ENCODE measurements around the gene P3H3.

DNA sequence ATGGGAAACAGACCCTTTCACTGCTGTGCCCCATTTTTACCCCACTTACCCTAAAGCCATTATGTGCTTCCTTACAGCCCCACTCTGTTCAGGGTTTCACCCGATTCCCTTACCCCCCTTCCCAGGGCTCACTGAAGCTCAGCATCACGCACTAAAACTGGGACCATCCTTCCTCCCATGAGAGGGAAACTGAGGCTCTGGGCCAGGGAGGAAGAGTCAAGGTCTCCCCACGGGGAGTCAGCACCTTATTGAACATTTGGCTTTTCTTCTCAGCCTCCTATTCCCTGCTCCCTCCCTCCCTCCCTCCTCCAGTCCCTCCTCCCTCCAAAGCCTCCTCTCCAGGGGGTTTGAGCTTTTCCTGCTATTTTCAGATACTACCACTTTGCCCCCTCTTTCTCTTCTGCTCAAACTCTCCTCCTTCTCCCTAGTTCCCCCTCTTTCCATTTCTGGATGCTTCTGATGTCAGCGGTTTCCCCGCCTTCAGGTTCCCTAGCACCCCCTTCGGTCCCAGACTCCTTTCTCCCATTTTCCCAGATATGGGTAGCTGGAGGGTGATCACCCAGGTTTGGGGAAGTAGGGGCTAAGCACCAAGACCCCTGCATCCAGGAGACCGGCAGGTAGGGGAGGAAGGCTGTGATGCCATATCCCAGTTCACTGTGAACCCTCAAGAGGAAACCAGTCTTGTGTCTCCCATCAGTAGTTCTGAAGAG lies 5.6 kb upstream of the P3H3 start:
- TF ChIP-seq, protein P1, sequence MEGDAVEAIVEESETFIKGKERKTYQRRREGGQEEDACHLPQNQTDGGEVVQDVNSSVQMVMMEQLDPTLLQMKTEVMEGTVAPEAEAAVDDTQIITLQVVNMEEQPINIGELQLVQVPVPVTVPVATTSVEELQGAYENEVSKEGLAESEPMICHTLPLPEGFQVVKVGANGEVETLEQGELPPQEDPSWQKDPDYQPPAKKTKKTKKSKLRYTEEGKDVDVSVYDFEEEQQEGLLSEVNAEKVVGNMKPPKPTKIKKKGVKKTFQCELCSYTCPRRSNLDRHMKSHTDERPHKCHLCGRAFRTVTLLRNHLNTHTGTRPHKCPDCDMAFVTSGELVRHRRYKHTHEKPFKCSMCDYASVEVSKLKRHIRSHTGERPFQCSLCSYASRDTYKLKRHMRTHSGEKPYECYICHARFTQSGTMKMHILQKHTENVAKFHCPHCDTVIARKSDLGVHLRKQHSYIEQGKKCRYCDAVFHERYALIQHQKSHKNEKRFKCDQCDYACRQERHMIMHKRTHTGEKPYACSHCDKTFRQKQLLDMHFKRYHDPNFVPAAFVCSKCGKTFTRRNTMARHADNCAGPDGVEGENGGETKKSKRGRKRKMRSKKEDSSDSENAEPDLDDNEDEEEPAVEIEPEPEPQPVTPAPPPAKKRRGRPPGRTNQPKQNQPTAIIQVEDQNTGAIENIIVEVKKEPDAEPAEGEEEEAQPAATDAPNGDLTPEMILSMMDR (IDR thresholded peaks at IDR 0.05), result no peak
- no peak for TF ChIP-seq POLR2A (IDR thresholded peaks at IDR 0.05)

All from esophagus squamous epithelium (tissue), 4 donors.